ENCODE measurements around the gene CRB3. TPM values are rescaled to one million over a fixed set of nuclear protein-coding genes. Genes with fewer than 3 reads are reported as not detected.
A peak's percentile ranks its signal among the peaks of the same experiment; 100 is the strongest.

CRB3 gene
- total and polyA plus RNA-seq, 9 of the 15 experiments (the other 6 are each of a cell fraction or from before 2014, with no cell fraction given), result 0.49 TPM; not detected in 8

GRCh38 chr19:6460099-6460884 is 3.8 kb upstream of the CRB3 start (continued):
- no peak; the same call in 1 of the 2 replicates for TF ChIP-seq ELF1 (tag; IDR thresholded peaks at IDR 0.05)
- no peak for TF ChIP-seq MBD2 (IDR thresholded peaks at IDR 0.05; ENCODE audit: borderline replicate concordance, low read depth)
- TF ChIP-seq ZNF232 (CRISPR knock-in tag; IDR thresholded peaks at IDR 0.05), result no peak
- peak; percentile 70 for TF ChIP-seq MIER1 (IDR thresholded peaks at IDR 0.05; ENCODE audit: low read depth)
- peak; percentile 8 for TF ChIP-seq PRDM10 (IDR thresholded peaks at IDR 0.05; ENCODE audit: partially characterized antibody)
- TF ChIP-seq RB1 (IDR thresholded peaks at IDR 0.05; ENCODE audit: low read depth), result peak; percentile 79
- TF ChIP-seq ARID3B (CRISPR knock-in tag; IDR thresholded peaks at IDR 0.05; ENCODE audit: borderline replicate concordance), result no peak
- TF ChIP-seq, protein P1, sequence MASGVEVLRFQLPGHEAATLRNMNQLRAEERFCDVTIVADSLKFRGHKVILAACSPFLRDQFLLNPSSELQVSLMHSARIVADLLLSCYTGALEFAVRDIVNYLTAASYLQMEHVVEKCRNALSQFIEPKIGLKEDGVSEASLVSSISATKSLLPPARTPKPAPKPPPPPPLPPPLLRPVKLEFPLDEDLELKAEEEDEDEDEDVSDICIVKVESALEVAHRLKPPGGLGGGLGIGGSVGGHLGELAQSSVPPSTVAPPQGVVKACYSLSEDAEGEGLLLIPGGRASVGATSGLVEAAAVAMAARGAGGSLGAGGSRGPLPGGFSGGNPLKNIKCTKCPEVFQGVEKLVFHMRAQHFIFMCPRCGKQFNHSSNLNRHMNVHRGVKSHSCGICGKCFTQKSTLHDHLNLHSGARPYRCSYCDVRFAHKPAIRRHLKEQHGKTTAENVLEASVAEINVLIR (CRISPR knock-in tag; IDR thresholded peaks at IDR 0.05), result no peak
- peak; percentile 36; the same call in 1 of the 2 replicates for TF ChIP-seq HCFC1 (IDR thresholded peaks at IDR 0.05; ENCODE audit: low read depth, low read length)
- no peak for TF ChIP-seq TSHZ1 (CRISPR knock-in tag; IDR thresholded peaks at IDR 0.05)
- no peak for TF ChIP-seq ZNF282 (CRISPR knock-in tag; IDR thresholded peaks at IDR 0.05)
- 0 out of 2 replicates have a peak, but pooled peaks have one; percentile 12 for TF ChIP-seq ARID1B (IDR thresholded peaks at IDR 0.05)
- no peak for TF ChIP-seq C11orf30 (IDR thresholded peaks at IDR 0.05; ENCODE audit: low read depth)
- no peak for TF ChIP-seq IRF2 (CRISPR knock-in tag; IDR thresholded peaks at IDR 0.05)
- TF ChIP-seq, protein P2, sequence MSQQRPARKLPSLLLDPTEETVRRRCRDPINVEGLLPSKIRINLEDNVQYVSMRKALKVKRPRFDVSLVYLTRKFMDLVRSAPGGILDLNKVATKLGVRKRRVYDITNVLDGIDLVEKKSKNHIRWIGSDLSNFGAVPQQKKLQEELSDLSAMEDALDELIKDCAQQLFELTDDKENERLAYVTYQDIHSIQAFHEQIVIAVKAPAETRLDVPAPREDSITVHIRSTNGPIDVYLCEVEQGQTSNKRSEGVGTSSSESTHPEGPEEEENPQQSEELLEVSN (IDR thresholded peaks at IDR 0.05; ENCODE audit: borderline replicate concordance in 1 of 2, extremely low read depth in 1 of 2, insufficient read depth in 1 of 2, insufficient read length in 1 of 2, low read depth in 1 of 2, low read length in 1 of 2, poor library complexity in 1 of 2, severe bottlenecking in 1 of 2), result peak; percentile 4 to 15
- no peak for TF ChIP-seq STAG1 (CRISPR knock-in tag; IDR thresholded peaks at IDR 0.05; ENCODE audit: borderline replicate concordance)

Measured in K562 (cell line).